GM12892 (cell line): Measurements from ENCODE around the gene HOXC10.

Experiments
- POLR2A ChIP-seq: IDR thresholded peaks from 2 replicates; pipeline ENCODE4 v1.6.1; 2011; ENCODE audit warnings: low read depth, low read length, control low read depth
- POLR2AphosphoS5 ChIP-seq: IDR thresholded peaks from 2 replicates; pipeline ENCODE4 v1.6.1; 2011; ENCODE audit warnings: low read depth, low read length, control low read depth
- TAF1 ChIP-seq: IDR thresholded peaks from 2 replicates; pipeline ENCODE4 v1.6.1; 2011; ENCODE audit warnings: low read depth, mild to moderate bottlenecking, control low read depth, low read length, borderline replicate concordance

- TF ChIP-seq POLR2AphosphoS5, result no peak
- TF ChIP-seq POLR2A, result no peak
- TF ChIP-seq TAF1, result no peak
These were observed 32.3 kb downstream of the HOXC10 start for GRCh38 chr12:54017027-54017788.
